Activated CD4-positive, alpha-beta T cell treated with anti-CD3 and anti-CD28 coated beads, Interleukin-10, Interleukin-2, amounts not matched to agents 100 ng/mL and 50 ng/mL, durations not matched to agents 16 hours and 8 hours (primary cell): Measurements from ENCODE around the gene PRR30.

Experiments used
- DNase-seq: peaks from one replicate; pipeline ENCODE4 v3.0.0-alpha.2; 2020

PRR30 gene

GRCh38 chr2:27152796-27153464 is 13.7 kb upstream of the PRR30 start:
- no peak for DNase-seq

- DNase-seq: no peak
Observed at GRCh38 chr2:27152102-27152795, 13.0 kb upstream of the PRR30 start.

GRCh38 chr2:27150639-27151230 is 11.5 kb upstream of the PRR30 start:
- DNase-seq: no peak

- no peak for DNase-seq
Observed at GRCh38 chr2:27149570-27150405, 10.6 kb upstream of the PRR30 start.

- no peak for DNase-seq
Observed at GRCh38 chr2:27148801-27149439, 9.7 kb upstream of the PRR30 start, which contains the start of gene TCF23. Gene TCF23, plus strand, starts transcription at chr2:27149004. Its CDS starts 130 bp downstream, at chr2:27149134.

GRCh38 chr2:27147935-27148334 is 8.7 kb upstream of the PRR30 start:
- no peak for DNase-seq

GRCh38 chr2:27145682-27146081 is 6.5 kb upstream of the PRR30 start:
- no peak for DNase-seq

GRCh38 chr2:27143285-27143684 is 4.1 kb upstream of the PRR30 start:
- no peak for DNase-seq

GRCh38 chr2:27138111-27138510 is 1.1 kb downstream of the PRR30 start:
- no peak for DNase-seq

GRCh38 chr2:27137322-27137935 is 1.8 kb downstream of the PRR30 start:
- DNase-seq: no peak

- DNase-seq: no peak
Observed at GRCh38 chr2:27136751-27137150, 2.5 kb downstream of the PRR30 start.

- DNase-seq: no peak
Observed at GRCh38 chr2:27135478-27135955, 3.7 kb downstream of the PRR30 start.

- DNase-seq: no peak
Observed at GRCh38 chr2:27134781-27135477, 4.3 kb downstream of the PRR30 start.

GRCh38 chr2:27133905-27134780 is 5.1 kb downstream of the PRR30 start, which contains the start of gene PREB:
Gene PREB, minus strand, starts transcription at chr2:27134636. Its CDS starts 215 bp downstream, at chr2:27134421.
- peak; percentile 99 for DNase-seq

GRCh38 chr2:27133195-27133875 is 5.9 kb downstream of the PRR30 start:
- DNase-seq: peak; percentile 39

GRCh38 chr2:27131429-27131828 is 7.8 kb downstream of the PRR30 start:
- no peak for DNase-seq

GRCh38 chr2:27130396-27130795 is 8.8 kb downstream of the PRR30 start:
- no peak for DNase-seq

GRCh38 chr2:27128668-27129571 is 10.3 kb downstream of the PRR30 start:
- no peak for DNase-seq
